ENCODE results near the gene TMEM209. TPM values are rescaled to one million over a fixed set of nuclear protein-coding genes. Genes with fewer than 3 reads are reported as not detected.
A peak's percentile ranks its signal among the peaks of the same experiment; 100 is the strongest.

TMEM209 gene
- total RNA-seq, 1 donor from 2014 or later: 11.8 TPM

GRCh38 chr7:130208516-130208915, 3.3 kb upstream of the TMEM209 start:
- H3K27me3 Mint-ChIP-seq (ENCODE audit: unreplicated experiment): peaks cover 7% of the 10 kb centered on the region
- H3K27ac Mint-ChIP-seq (ENCODE audit: unreplicated experiment): no peak overlapping the region
- H3K4me3 Mint-ChIP-seq (ENCODE audit: unreplicated experiment): no peak overlapping the region
- H3K4me1 Mint-ChIP-seq (ENCODE audit: unreplicated experiment): no peaks in the 10 kb centered on the region
- no peak for DNase-seq (ENCODE audit: low spot score)
- H3K36me3 Mint-ChIP-seq (ENCODE audit: low read depth, unreplicated experiment): no peaks in the 10 kb centered on the region
- TF ChIP-seq, protein P1, sequence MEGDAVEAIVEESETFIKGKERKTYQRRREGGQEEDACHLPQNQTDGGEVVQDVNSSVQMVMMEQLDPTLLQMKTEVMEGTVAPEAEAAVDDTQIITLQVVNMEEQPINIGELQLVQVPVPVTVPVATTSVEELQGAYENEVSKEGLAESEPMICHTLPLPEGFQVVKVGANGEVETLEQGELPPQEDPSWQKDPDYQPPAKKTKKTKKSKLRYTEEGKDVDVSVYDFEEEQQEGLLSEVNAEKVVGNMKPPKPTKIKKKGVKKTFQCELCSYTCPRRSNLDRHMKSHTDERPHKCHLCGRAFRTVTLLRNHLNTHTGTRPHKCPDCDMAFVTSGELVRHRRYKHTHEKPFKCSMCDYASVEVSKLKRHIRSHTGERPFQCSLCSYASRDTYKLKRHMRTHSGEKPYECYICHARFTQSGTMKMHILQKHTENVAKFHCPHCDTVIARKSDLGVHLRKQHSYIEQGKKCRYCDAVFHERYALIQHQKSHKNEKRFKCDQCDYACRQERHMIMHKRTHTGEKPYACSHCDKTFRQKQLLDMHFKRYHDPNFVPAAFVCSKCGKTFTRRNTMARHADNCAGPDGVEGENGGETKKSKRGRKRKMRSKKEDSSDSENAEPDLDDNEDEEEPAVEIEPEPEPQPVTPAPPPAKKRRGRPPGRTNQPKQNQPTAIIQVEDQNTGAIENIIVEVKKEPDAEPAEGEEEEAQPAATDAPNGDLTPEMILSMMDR (IDR thresholded peaks at IDR 0.05; ENCODE audit: unreplicated experiment): no peak
- H3K9me3 Mint-ChIP-seq (ENCODE audit: unreplicated experiment): no peaks in the 10 kb centered on the region

DNA sequence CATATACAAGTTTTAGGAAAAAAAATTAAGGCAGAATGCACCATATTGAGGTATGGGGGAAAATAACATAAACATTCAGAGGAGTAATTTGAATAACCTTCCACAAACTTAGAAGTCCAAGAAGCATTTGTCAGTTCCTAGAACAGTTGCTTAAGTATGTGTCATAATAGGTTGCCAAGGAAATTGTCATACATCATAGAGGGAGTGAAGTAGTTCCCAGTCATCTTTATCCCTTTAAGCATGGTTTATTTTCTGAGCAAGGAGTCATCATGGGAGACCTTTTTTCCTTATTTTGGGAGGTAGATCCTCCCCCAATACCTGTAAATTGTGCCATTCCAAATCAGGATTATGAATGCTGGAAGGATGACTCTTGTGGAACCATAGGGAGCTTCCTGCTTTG, 2.4 kb upstream of the TMEM209 start, which contains the start of gene SSMEM1:
Gene SSMEM1 (plus strand): TSS at position 219 of the 400 bp plus-strand sequence. CDS start 51 bp downstream, at position 270.
- no peaks in the 10 kb centered on the region for H3K4me1 Mint-ChIP-seq (ENCODE audit: unreplicated experiment)
- H3K27me3 Mint-ChIP-seq (ENCODE audit: unreplicated experiment): peaks cover 7% of the 10 kb centered on the region
- H3K4me3 Mint-ChIP-seq (ENCODE audit: unreplicated experiment): no peak within 1 kb of the TSS
- DNase-seq (ENCODE audit: low spot score): no peak
- no peaks in the 10 kb centered on the region for H3K9me3 Mint-ChIP-seq (ENCODE audit: unreplicated experiment)
- H3K36me3 Mint-ChIP-seq (ENCODE audit: low read depth, unreplicated experiment): no peaks in the 10 kb centered on the region
- TF ChIP-seq, protein P1 (IDR thresholded peaks at IDR 0.05; ENCODE audit: unreplicated experiment): no peak
- H3K27ac Mint-ChIP-seq (ENCODE audit: unreplicated experiment): no peak within 1 kb of the TSS

DNA sequence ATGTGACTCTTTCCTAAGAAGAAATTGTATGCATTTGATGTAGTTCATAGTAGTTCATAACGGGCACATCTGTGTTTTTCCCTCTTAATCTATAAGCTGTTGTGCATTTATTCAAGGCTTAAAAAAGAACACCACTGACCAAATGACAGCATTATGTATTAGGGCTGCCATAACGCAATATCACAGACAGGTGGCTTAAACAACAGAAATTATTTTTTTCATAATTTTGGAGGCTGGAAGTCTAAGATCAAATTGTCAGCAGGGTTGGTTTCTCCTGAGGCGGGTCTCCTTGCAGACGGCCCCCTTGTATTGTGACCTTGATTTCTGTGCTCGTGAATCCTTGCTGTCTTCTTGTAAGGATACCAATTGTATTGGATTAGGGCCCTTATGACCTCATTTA, 1.8 kb upstream of the TMEM209 start:
- no peak for DNase-seq (ENCODE audit: low spot score)
- Mint-ChIP-seq H3K36me3 (ENCODE audit: low read depth, unreplicated experiment) (no peaks in the 10 kb centered on the region), H3K27me3 (ENCODE audit: unreplicated experiment) (peaks cover 7% of the 10 kb centered on the region), H3K9me3 (ENCODE audit: unreplicated experiment) (no peaks in the 10 kb centered on the region), H3K4me3 (ENCODE audit: unreplicated experiment) (no peak overlapping the region), H3K4me1 (ENCODE audit: unreplicated experiment) (no peaks in the 10 kb centered on the region), H3K27ac (ENCODE audit: unreplicated experiment) (no peak overlapping the region)
- TF ChIP-seq, protein P1 (IDR thresholded peaks at IDR 0.05; ENCODE audit: unreplicated experiment): peak; percentile 43

DNA sequence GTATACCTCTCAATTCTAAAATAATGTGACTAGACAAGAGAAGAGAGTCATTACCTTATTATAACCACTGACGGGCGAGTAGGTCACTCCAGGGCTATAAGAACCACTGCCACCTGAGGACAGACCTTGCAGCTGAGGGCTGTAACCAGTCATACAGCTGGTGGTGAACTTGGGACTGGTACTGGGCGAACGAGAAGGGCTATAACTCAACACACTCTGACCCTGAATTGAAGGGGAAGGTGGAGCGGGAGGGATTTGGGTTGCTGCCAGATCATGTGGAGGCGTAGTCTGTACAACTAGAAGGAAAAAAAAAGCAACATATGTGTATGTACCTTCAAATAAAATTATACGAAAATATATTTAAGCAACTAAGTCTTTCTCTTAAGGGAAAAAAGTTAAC, 3.4 kb downstream of the TMEM209 start:
- TF ChIP-seq, protein P1 (IDR thresholded peaks at IDR 0.05; ENCODE audit: unreplicated experiment): no peak
- Mint-ChIP-seq H3K4me3 (ENCODE audit: unreplicated experiment) (no peak overlapping the region), H3K27me3 (ENCODE audit: unreplicated experiment) (peaks cover 7% of the 10 kb centered on the region), H3K9me3 (ENCODE audit: unreplicated experiment) (no peaks in the 10 kb centered on the region), H3K4me1 (ENCODE audit: unreplicated experiment) (no peaks in the 10 kb centered on the region), H3K36me3 (ENCODE audit: low read depth, unreplicated experiment) (peaks cover 8% of the 10 kb centered on the region), H3K27ac (ENCODE audit: unreplicated experiment) (no peak overlapping the region)
- DNase-seq (ENCODE audit: low spot score): no peak

DNA sequence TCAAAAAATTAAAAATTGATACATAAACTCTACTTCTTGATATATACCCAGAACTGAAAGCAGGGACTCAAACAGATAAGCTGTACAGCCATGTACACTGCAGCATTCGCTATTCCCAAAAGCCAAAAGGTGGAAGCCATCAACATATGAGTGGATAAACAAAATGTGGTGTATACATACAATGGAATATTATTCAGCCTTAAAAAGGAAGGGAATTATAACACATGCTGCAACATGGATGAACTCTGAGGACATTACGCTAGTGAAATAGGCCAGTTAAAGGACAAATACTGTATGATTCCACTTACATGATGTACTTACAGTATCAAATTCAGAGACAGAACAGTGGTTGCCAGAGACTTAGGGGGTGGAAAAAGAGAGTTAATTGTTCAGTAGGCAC, 8.1 kb downstream of the TMEM209 start:
- H3K36me3 Mint-ChIP-seq (ENCODE audit: low read depth, unreplicated experiment): peaks cover 12% of the 10 kb centered on the region
- no peak for DNase-seq (ENCODE audit: low spot score)
- H3K27ac Mint-ChIP-seq (ENCODE audit: unreplicated experiment): no peak overlapping the region
- H3K27me3 Mint-ChIP-seq (ENCODE audit: unreplicated experiment): no peaks in the 10 kb centered on the region
- H3K4me3 Mint-ChIP-seq (ENCODE audit: unreplicated experiment): no peak overlapping the region
- TF ChIP-seq, protein P1 (IDR thresholded peaks at IDR 0.05; ENCODE audit: unreplicated experiment): no peak
- no peaks in the 10 kb centered on the region for H3K4me1 Mint-ChIP-seq (ENCODE audit: unreplicated experiment)
- no peaks in the 10 kb centered on the region for H3K9me3 Mint-ChIP-seq (ENCODE audit: unreplicated experiment)
